CD4-positive, alpha-beta T cell treated with Interleukin-12 subunit alpha and Interleukin-12 subunit beta, for 1 hour (primary cell): ENCODE data around the gene PASK.
"Not testable (repeated sequence)": the region's sequence is repeated elsewhere in the genome, so short reads cannot be mapped to it uniquely, and the experiment has no call there.

Experiments used
- DNase-seq: peaks from one replicate; pipeline ENCODE4 v3.0.0-alpha.2; 2020

The PASK gene

GRCh38 chr2:241148891-241149674, at the start of gene PASK:
Gene PASK (minus strand): TSS chr2:241149472. CDS start chr2:241143032, 6,440 bp downstream.
- peak; percentile 94 for DNase-seq

- DNase-seq = no peak
Measured at GRCh38 chr2:241198381-241199279, 49.4 kb upstream of the PASK start.

GRCh38 chr2:241197947-241198346, 48.7 kb upstream of the PASK start:
- DNase-seq = no peak

- DNase-seq = not testable (repeated sequence)
Measured at GRCh38 chr2:241197246-241197645, 48.0 kb upstream of the PASK start.

GRCh38 chr2:241195506-241196130, 46.3 kb upstream of the PASK start:
- no peak for DNase-seq

- no peak for DNase-seq
Measured at GRCh38 chr2:241194811-241195210, 45.5 kb upstream of the PASK start.

GRCh38 chr2:241193271-241193670, 44.0 kb upstream of the PASK start:
- DNase-seq = no peak

GRCh38 chr2:241191081-241191480, 41.8 kb upstream of the PASK start:
- DNase-seq = no peak

GRCh38 chr2:241190291-241190981, 41.2 kb upstream of the PASK start:
- no peak for DNase-seq

- no peak for DNase-seq
Measured at GRCh38 chr2:241189856-241190201, 40.6 kb upstream of the PASK start.

GRCh38 chr2:241189093-241189855, 40.0 kb upstream of the PASK start:
- DNase-seq = no peak

GRCh38 chr2:241188361-241189092, 39.3 kb upstream of the PASK start, which contains the start of gene ANO7:
Gene ANO7 (plus strand): TSS chr2:241188677. CDS start chr2:241190064, 1,387 bp downstream.
- no peak for DNase-seq

- no peak for DNase-seq
Measured at GRCh38 chr2:241187918-241188234, 38.6 kb upstream of the PASK start.

- no peak for DNase-seq
Measured at GRCh38 chr2:241187101-241187917, 38.0 kb upstream of the PASK start.

GRCh38 chr2:241185961-241186360, 36.7 kb upstream of the PASK start:
- DNase-seq = no peak

GRCh38 chr2:241184901-241185300, 35.6 kb upstream of the PASK start:
- DNase-seq = no peak

- DNase-seq = no peak
Measured at GRCh38 chr2:241183221-241183620, 33.9 kb upstream of the PASK start.

GRCh38 chr2:241182531-241183133, 33.4 kb upstream of the PASK start:
- no peak for DNase-seq

GRCh38 chr2:241182126-241182525, 32.9 kb upstream of the PASK start:
- DNase-seq = no peak

- no peak for DNase-seq
Measured at GRCh38 chr2:241180495-241180894, 31.2 kb upstream of the PASK start.
